ENCODE measurements around the gene UBA1.

DNA sequence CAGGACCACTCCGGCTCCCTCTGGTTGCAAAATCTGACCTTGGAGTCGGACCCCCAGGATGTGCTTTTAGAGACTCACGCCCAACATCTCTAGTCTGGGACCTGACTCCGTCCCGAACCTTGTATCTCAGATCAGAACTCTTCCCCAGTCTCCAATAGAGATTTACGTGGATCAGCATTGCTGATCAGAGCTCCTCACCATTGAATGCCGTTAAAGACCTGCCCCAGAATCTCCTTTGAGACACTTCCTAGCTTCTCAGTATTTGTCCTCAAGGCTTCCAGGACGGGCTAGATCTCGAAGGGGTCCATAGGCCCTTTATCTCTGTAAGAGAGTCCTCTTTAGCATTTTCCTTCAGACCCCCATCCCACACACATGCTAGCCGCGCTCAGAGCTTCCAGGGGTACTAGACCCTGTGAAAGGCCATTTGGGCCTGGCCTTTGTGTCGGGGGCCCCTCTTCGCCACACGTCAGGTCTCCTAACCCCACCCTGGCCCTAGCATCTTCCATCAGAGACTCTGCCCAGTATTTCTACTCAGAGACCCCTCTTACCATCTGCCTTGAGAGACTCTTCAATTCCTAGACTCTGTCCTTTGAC lies 662 bp downstream of the UBA1 start:
- TF ChIP-seq, protein P1, sequence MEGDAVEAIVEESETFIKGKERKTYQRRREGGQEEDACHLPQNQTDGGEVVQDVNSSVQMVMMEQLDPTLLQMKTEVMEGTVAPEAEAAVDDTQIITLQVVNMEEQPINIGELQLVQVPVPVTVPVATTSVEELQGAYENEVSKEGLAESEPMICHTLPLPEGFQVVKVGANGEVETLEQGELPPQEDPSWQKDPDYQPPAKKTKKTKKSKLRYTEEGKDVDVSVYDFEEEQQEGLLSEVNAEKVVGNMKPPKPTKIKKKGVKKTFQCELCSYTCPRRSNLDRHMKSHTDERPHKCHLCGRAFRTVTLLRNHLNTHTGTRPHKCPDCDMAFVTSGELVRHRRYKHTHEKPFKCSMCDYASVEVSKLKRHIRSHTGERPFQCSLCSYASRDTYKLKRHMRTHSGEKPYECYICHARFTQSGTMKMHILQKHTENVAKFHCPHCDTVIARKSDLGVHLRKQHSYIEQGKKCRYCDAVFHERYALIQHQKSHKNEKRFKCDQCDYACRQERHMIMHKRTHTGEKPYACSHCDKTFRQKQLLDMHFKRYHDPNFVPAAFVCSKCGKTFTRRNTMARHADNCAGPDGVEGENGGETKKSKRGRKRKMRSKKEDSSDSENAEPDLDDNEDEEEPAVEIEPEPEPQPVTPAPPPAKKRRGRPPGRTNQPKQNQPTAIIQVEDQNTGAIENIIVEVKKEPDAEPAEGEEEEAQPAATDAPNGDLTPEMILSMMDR (IDR thresholded peaks at IDR 0.05) = no peak
- TF ChIP-seq POLR2A (IDR thresholded peaks at IDR 0.05; ENCODE audit: low read depth) = no peak

Data from esophagus muscularis mucosa (tissue), 3 donors.